GM18526 (cell line): Measurements from ENCODE around the gene GTSE1.

Experiments used
- POLR2A ChIP-seq: IDR thresholded peaks from 3 replicates; pipeline ENCODE4 v1.6.1; 2011; ENCODE audit not compliant: insufficient read length; ENCODE audit errors: extremely low read depth

The GTSE1 gene

DNA sequence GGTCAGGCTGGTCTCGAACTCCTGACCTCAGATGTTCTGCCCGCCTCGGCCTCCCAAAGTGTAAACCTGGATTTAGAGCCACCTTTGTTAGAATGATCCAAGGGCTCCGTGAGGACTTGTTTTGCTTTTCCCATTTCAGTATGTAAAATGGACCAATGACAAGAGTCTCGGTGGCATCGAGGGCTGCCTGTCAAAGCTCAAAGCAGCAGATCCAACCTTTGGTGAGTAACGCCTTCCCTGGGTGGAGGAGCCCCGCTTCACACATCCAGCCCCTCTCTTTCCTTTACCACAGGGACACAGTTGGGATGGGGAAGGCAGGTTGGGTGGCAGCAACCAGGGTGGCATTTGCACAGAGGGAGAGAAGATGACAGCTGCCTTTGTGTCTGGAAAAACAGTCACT is 24.5 kb upstream of the GTSE1 start:
- TF ChIP-seq POLR2A, result no peak

DNA sequence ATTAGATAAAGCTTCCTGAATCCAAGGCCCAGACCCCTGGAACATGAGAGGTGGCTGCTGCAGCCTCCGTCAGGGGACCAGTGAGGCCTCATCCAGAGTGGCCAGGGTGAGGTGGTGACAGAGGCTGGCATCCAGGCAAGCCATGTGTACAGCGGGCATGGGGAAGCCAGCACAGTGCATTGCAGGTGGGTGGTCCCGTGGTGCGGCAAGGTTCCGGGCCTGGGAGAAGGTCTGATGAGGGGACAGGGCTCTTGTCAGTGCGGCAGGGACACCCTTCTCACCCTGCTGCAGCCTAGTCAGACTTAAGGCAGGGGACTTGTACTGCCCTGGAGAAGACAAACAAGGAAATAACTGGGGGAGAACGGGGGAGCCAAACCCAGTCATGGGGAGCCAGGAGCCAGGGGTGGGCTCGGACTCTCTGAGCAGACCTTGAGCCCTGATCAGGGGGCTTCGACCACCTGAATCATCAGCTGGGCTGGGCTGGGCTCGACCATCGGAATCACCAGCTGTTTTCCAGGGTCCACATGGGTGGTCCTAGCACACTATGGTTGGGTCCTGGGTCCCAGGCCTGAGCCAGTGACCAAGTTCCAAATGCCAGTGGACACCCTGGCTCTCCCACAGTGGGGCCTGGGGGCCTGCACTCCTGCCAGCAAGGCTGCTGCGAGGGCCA is 23.8 kb upstream of the GTSE1 start:
- TF ChIP-seq POLR2A, result no peak

DNA sequence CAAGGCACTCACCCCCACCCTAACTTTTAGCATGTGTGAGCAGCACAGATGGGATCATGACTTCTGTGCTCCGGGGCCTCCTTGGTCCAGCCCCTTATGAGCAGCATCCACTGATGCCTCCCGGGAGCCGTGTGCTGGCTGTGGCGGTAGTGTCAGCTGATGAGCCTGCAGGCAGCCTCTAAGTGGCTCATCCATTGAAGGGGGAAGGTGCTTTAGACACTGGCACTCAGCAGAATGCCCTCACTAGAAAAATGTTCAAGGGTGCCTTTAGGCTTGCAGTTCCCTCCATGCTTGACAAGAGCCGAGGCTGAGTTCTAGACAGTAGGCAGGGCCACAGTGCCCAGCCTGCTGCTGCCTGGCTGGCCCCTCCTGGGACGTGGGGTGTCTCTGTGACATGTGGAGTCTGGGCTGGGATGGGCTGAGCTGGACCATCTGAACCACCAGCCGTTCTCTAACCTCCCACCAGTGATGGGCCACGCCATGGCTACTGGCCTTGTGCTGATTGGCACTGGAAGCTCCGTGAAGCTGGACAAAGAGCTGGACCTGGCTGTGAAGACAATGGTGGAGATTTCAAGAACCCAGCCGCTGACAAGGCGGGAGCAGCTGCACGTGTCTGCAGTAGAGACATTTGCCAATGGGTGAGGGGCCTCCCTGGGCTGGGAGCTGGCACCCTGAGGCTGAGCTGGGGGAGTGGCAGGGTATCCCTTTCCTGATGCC is 23.1 kb upstream of the GTSE1 start:
- TF ChIP-seq POLR2A, result no peak

DNA sequence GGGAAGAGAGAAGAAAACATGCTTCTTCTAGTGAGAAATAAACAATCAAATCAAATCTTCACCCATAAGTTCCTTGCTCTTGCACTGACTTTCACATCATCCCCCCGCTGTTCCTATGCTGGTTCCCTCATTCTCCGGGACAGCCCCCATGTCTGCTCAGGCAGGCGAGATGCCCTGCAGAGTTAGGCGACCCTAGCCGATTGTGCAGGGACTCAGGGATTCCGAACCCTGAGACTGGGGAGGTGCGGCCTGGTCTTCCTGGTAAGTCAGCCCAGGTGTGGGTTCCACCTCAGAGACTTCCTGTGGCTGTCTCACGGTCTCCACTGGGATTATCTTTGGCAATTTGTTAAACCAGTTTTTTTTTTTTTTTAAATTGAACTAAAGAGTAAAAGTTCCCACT is 22.3 kb upstream of the GTSE1 start:
- no peak for TF ChIP-seq POLR2A

DNA sequence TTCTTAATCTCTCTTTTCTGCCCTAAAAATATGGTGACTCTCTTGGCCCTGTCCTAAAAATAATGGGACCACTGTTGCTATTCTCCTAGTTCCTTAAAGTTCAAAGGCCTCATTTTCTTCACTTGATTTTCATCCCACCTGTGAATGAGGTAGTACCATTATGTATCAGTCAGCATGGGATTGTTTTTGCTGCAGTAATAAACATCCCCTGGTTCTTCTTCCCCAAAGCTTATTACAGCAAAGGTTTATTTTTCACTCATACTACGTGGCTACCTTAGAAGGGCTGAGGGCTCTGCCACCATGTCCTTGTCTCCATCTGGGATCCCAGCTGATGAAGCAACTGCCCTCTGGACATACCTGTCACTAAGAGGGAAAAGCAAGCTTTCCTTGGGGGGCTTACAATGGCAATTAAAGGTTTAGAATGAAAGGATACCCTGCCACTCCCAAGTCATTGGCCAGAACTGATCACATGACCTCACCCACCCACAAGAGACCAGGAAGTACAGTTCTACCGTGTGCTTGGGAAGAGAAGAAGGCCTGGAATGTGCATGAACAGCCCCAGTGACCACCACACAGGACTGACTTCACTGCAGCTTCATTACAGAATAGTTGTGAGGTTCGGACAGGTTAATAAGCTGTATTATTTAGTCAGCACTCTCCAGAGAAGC is 21.1 kb upstream of the GTSE1 start:
- TF ChIP-seq POLR2A, result no peak

DNA sequence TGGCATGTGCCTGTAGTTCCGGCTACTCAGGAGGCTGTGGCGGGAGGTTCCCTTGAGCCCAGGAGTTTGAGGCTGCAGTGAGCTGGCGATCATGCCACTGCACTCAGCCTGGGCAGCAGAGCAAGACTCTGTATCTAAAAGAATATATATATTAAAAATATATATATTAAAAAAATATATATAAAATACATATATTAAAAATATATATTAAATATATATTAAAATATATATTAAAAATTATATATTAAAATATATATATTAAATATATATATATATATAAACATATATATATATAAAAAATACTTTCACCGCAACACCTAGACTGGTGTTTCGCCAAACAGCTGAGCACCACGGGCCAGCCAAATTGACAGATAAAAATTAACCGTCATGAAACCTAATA is 20.1 kb upstream of the GTSE1 start:
- no peak for TF ChIP-seq POLR2A

DNA sequence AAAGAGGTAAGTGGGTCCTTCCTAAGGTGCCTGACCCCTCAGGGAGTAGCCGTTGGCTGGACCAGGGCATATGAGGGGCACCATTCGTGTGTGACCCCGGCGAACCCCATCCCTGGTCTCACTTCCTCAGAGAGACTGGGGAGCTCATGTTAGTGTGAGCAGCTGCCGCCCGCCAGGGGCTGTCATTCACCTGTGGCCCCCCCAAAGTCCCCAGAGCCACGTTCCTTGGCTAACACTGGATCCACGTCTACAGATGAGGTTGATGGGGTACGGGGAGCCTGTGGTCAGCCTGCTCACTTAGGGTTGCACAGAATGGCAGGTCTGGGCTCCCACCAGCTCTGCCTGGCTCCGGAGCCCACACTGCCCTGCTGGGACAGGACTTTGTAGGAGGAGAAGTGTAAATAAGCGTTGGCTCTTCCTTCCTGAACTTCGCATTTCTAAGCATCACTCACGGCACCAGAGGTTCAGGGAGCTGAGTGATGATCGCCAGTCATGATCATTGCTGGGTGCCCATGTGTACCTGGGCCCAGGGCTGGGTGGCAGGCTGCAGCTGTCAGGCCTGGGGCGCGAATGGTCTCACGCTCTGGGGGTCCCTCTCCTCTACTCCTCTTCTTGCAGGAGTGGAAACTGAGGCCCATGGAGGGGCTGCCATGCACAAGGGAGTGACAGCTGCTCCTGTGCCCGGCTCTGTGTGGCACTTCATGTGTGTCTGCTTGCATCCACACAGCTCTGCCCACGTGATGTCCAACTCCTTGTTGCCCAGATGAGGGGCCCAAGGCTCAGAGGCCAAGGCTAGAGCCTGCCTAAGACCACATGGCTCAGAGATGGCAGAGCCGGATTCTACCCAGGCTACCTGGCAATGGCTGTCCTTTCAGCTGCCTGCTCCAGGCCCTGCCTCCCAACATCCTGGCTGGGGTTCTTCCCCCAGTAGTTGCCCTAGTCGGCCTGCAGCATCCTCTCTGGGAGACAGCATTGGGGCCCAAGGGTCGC is 17.7 kb upstream of the GTSE1 start:
- no peak for TF ChIP-seq POLR2A

DNA sequence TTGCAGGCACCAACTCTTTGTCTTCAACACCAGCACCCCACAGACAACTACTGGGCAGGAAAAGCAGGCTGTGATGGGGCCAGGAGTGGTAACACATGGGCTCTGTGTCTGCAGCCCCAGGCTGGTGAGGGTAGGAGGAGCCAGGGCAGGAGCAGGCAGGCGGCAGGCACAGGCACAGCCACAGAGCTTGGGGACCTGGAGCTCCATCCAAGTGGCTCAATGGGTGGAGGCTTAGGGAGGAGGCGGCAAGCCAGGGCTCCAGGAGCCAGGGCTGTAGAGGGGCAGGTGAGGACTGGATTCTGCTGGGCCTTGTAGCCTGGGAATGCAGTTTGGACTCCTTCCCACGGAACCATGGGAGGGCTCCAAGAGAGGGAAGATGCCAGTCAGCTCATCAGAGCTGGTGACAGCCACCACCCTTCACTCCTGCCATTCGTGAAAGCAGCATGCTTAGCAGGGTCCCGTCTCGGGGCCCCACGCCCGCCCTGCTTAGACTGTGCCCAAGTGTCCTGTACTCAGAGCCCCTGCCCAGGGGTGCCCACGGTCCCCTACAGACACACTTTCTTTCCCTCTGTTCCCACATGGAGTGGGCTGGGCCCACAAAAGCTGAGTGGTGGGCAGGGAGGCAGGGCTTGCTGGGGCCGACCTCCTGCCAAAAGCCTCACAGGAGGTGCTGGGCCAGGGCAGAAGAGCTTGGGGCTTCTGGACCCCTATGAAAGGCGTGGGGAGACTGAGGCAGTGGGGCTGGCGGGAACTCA is 16.4 kb upstream of the GTSE1 start:
- TF ChIP-seq POLR2A, result no peak

DNA sequence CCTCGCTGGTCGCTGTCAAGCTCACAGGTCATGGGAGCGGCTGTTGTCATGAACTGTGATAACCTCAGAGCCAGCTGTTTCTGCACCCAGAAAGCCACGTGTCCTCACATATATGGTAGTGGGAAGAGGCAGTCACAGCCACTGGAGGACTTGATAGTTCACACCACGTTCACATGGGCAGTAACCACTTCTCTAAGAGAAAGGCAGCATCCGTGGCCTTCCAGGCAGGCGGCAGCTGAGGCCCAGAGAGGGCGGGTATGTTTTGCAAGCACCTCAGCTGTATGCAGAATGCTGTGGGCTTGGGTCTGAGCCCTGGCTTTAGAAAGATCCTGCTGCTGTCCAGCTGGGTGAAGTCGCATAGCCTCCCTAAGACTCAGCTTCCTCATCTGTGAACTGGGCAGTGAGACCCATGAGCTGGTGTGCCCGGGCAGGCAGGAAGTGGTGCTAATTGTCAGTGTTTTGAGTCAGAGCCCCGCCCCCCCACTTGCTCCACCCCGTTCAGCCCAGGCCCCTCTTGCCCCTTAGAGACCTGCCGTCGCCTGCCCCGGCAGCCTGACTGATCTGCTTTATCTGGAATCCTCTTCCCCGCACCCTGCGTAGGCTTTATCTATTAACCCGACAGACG is 15.6 kb upstream of the GTSE1 start:
- no peak for TF ChIP-seq POLR2A

DNA sequence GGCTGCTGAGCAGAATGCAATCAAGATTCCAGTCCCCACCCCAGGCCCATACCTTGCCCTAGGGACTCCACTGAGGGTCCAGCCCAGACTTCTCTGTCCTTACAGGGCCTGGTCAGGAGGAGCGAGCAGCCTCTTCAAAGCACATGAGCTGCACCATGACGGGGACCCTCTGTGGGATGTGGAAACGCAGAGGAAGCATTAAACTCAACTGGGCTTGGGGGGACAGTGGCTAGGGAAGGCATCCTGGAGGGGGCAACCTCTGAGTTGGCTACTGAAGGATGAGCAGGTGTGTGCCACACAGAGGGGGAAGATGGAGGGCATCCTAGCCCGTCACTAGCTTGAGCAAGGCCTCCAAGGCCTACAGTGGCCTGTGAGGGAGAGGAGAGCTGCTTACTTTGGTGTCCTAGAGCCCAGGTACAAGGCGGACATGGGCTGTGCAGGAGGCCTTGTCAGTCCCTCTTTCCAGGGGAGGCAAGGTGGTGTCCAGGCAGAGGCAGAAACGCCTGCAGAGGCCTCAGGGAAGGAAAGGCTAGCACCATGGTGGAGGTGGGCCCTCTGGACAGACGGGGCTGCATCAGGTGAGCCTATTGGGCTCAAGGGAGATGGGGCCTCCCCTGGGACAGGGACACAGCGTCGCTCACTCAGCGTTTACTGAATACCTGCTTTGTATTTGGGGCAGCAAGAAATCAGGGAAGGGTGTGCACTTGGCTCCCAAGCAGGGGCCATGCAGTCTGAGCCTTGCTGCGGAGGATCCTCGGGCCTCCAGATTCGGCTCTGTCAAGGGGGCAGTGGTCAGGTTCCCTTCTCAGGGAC is 14.6 kb upstream of the GTSE1 start:
- TF ChIP-seq POLR2A, result no peak

DNA sequence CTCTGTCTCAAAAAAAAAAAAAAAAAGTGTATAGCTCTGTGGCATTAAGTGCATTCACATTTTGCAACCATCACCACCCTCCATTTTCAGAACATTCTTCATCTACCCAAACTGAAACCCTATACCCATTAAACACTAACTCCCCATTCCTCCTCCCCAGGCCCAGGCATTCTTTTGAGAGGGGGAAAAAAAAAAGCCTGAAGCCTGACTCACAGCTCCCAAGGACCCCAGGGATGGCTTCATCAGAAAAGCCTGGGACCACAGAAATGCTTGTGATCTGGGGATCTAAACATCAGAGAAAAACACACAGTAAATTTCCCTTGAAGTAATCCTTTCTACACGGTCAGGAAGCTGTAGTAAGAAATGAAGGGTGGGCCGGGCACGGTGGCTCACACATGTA is 10.7 kb upstream of the GTSE1 start:
- TF ChIP-seq POLR2A, result no peak

DNA sequence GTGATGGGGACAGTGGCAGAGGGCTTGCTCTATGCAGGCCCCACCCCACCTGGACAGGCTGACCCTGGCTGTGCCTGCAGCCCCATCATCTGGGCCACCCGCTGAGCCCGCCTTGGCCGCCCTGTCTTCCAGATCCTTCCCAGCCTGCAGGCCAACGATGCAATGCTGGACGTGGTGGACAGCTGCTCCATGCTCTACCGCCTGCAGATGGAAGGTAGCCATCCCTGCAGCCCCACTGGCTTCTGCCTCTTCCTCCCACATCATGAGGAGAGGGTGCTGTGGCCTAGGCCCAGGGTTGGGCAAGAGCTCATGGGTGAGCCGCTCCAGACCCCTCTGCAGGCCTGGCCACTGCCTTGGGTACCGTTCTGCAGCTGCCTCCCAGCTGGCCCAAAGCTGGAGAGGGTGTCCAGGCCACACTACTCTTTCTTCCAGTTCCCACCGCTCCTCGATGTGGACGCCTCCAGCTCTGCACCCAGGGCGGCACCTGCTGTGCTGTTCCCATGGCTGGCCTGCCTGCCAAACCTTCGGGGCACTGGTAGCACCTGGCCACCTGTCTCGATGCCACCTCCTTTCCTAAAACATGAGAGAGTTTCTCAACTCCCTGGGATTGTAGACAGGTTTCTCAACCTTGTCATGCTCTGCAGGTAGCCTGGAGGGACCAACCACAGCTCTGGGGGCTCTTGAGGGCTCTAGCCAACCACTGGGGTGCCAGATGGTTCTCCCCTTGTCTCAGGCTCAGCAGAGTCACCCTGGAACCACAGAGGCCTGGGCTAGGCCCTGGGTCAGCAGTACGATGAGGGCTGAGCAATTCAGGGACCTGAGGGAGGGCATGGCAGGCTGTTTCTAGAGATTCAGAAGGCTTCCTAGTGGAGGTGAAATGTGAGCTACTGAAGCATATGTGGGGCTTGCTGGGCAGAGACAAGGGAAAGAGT is 9.5 kb upstream of the GTSE1 start:
- TF ChIP-seq POLR2A, result no peak
